HG03139 (cell line): Measurements from ENCODE around the gene GRPEL1.

ENCODE experiments used
- ATAC-seq: cut with Tn5 transposase; IDR thresholded peaks from one replicate; pipeline ENCODE4 v1.9.1; 2021; ENCODE audit not compliant: unreplicated experiment

GRPEL1 gene

GRCh38 chr4:7066493-7066892 lies 1.4 kb downstream of the GRPEL1 start:
- ATAC-seq = no peak

- no peak for ATAC-seq
Observed at GRCh38 chr4:7066006-7066405, 1.9 kb downstream of the GRPEL1 start.

- ATAC-seq = no peak
Observed at GRCh38 chr4:7063362-7063761, 4.5 kb downstream of the GRPEL1 start.

GRCh38 chr4:7062816-7063215 lies 5.0 kb downstream of the GRPEL1 start:
- no peak for ATAC-seq

GRCh38 chr4:7061815-7062214 lies 6.0 kb downstream of the GRPEL1 start:
- ATAC-seq = no peak

GRCh38 chr4:7060346-7061150 lies 7.3 kb downstream of the GRPEL1 start:
- ATAC-seq = no peak

- ATAC-seq = no peak
Observed at GRCh38 chr4:7059662-7060061, 8.2 kb downstream of the GRPEL1 start.

- ATAC-seq = no peak
Observed at GRCh38 chr4:7058792-7059191, 9.1 kb downstream of the GRPEL1 start.

- ATAC-seq = no peak
Observed at GRCh38 chr4:7055990-7056325, 11.9 kb downstream of the GRPEL1 start.

GRCh38 chr4:7055111-7055989 lies 12.5 kb downstream of the GRPEL1 start:
- no peak for ATAC-seq

- no peak for ATAC-seq
Observed at GRCh38 chr4:7054106-7054880, 13.6 kb downstream of the GRPEL1 start.

GRCh38 chr4:7052923-7053715 lies 14.7 kb downstream of the GRPEL1 start:
- no peak for ATAC-seq

GRCh38 chr4:7052313-7052712 lies 15.6 kb downstream of the GRPEL1 start:
- no peak for ATAC-seq

GRCh38 chr4:7051905-7052304 lies 16.0 kb downstream of the GRPEL1 start:
- no peak for ATAC-seq

GRCh38 chr4:7051144-7051495 lies 16.7 kb downstream of the GRPEL1 start:
- no peak for ATAC-seq

- no peak for ATAC-seq
Observed at GRCh38 chr4:7050481-7051143, 17.3 kb downstream of the GRPEL1 start.

GRCh38 chr4:7049739-7050138 lies 18.1 kb downstream of the GRPEL1 start:
- no peak for ATAC-seq

- ATAC-seq = no peak
Observed at GRCh38 chr4:7049295-7049694, 18.6 kb downstream of the GRPEL1 start.

- no peak for ATAC-seq
Observed at GRCh38 chr4:7048642-7049041, 19.2 kb downstream of the GRPEL1 start.

- no peak for ATAC-seq
Observed at GRCh38 chr4:7046971-7047370, 20.9 kb downstream of the GRPEL1 start.
